ENCODE measurements around the gene GOLGA6L10.
"Not testable (repeated sequence)": the region's sequence is repeated elsewhere in the genome, so short reads cannot be mapped to it uniquely, and the experiment has no call there.

GRCh38 chr15:82319522-82320278, 29.6 kb downstream of the GOLGA6L10 start:
- not testable (repeated sequence) for TF ChIP-seq CTCF (IDR thresholded peaks at IDR 0.05; ENCODE audit: low read length); EZH2 (optimal IDR thresholded peaks at IDR 0.05; ENCODE audit: low read depth, low read length)

All from MM.1S (cell line).